Amniotic stem cell (primary cell): ENCODE results near the gene HMGA1.
A peak's percentile ranks its signal among the peaks of the same experiment; 100 is the strongest.

Source experiments
- DNase-seq: peaks from one replicate; lab custom pipeline; 2025; lab: John Stamatoyannopoulos, UW

Gene HMGA1

GRCh38 chr6:34236443-34237315 lies at the start of gene HMGA1:
Gene HMGA1 (plus strand): TSS chr6:34236873. CDS start chr6:34240781, 3,908 bp downstream.
- DNase-seq, result peak; percentile 58

GRCh38 chr6:34189806-34190503 lies 46.7 kb upstream of the HMGA1 start:
- DNase-seq, result no peak

- no peak for DNase-seq
Observed at GRCh38 chr6:34190504-34191122, 46.1 kb upstream of the HMGA1 start.

- no peak for DNase-seq
Observed at GRCh38 chr6:34194772-34195171, 41.9 kb upstream of the HMGA1 start.

GRCh38 chr6:34195726-34196115 lies 41.0 kb upstream of the HMGA1 start:
- no peak for DNase-seq

GRCh38 chr6:34196116-34196832 lies 40.4 kb upstream of the HMGA1 start:
- DNase-seq, result peak; percentile 13

GRCh38 chr6:34196833-34197195 lies 39.9 kb upstream of the HMGA1 start:
- DNase-seq, result no peak

GRCh38 chr6:34200340-34200971 lies 36.2 kb upstream of the HMGA1 start:
- DNase-seq, result no peak

GRCh38 chr6:34201455-34202107 lies 35.1 kb upstream of the HMGA1 start:
- DNase-seq, result no peak

GRCh38 chr6:34202329-34203201 lies 34.1 kb upstream of the HMGA1 start:
- no peak for DNase-seq

- no peak for DNase-seq
Observed at GRCh38 chr6:34204693-34205092, 32.0 kb upstream of the HMGA1 start.

GRCh38 chr6:34205466-34205865 lies 31.2 kb upstream of the HMGA1 start:
- DNase-seq, result no peak

- no peak for DNase-seq
Observed at GRCh38 chr6:34205916-34206315, 30.8 kb upstream of the HMGA1 start.

- DNase-seq, result no peak
Observed at GRCh38 chr6:34206726-34207125, 29.9 kb upstream of the HMGA1 start.

- DNase-seq, result no peak
Observed at GRCh38 chr6:34207695-34208443, 28.8 kb upstream of the HMGA1 start.

GRCh38 chr6:34213772-34214171 lies 22.9 kb upstream of the HMGA1 start:
- DNase-seq, result no peak

GRCh38 chr6:34218691-34219090 lies 18.0 kb upstream of the HMGA1 start:
- no peak for DNase-seq

- no peak for DNase-seq
Observed at GRCh38 chr6:34223381-34223955, 13.2 kb upstream of the HMGA1 start.
